ENCODE data around the gene ZNF592. TPM values are rescaled to one million over a fixed set of nuclear protein-coding genes. Genes with fewer than 3 reads are reported as not detected.

ZNF592 gene
- total and polyA plus RNA-seq, 9 of the 15 experiments (the other 6 are each of a cell fraction or from before 2014, with no cell fraction given): 0.88 to 23.8 (median 7.4) TPM

DNA sequence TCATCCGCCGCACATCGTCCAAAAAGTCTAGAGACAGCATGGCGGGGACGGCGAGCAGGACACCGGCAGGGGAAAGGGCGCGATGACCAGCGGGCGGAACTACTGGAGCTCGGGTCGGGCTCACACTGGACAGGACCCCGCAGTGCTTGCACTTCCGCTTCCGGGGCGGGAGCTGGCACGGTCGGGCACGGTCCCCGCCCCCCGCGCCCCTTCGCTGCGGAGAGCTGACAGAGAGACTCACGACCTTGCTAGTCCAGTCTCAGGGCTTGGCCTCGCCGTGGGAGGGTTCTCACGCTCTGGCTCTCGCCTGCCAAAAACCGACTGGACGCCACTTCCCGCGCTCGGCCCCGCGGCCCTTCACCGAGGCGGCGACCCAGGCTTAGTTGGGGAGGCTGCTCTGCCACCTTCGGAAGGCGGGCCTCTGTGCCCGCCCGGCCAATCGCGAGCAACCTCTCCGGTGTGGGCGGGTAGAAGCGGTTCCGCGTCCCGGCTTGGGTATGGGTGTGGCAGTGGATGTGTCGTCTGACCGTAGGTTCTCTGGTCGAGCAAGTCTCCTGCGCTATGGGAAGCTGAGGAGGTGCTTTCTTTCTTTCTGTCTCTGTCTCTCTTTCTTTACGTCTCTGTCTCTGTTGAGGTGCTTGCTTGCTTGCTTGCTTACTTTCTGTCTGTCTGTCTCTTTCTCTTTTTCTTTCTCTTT, 32.2 kb upstream of the ZNF592 start, which contains the start of gene SEC11A (continued):
- TF ChIP-seq PHF8 (IDR thresholded peaks at IDR 0.05; ENCODE audit: borderline replicate concordance, low read length) (peak; percentile 91; the same call in 1 of the 2 replicates), PURB (CRISPR knock-in tag; IDR thresholded peaks at IDR 0.05; ENCODE audit: low read depth) (no peak), EHMT2 (IDR thresholded peaks at IDR 0.05) (no peak), SNRNP70 (optimal IDR thresholded peaks at IDR 0.05; ENCODE audit: low read depth, low read length) (no peak), POLR3A (IDR thresholded peaks at IDR 0.05; ENCODE audit: borderline replicate concordance, extremely low read depth, insufficient read depth, insufficient read length) (no peak), U2AF2 (optimal IDR thresholded peaks at IDR 0.05; ENCODE audit: low read depth, low read length) (no peak), ESRRB (CRISPR knock-in tag; IDR thresholded peaks at IDR 0.05; ENCODE audit: borderline replicate concordance) (no peak), KAT7 (CRISPR knock-in tag; IDR thresholded peaks at IDR 0.05; ENCODE audit: borderline replicate concordance) (no peak; the same call in 1 of the 2 replicates), HCFC1 (IDR thresholded peaks at IDR 0.05; ENCODE audit: low read depth, low read length) (peak; percentile 85), RBM14 (IDR thresholded peaks at IDR 0.05; ENCODE audit: borderline replicate concordance, insufficient read depth, low read depth, low read length) (no peak)
- TF ChIP-seq, protein P1, sequence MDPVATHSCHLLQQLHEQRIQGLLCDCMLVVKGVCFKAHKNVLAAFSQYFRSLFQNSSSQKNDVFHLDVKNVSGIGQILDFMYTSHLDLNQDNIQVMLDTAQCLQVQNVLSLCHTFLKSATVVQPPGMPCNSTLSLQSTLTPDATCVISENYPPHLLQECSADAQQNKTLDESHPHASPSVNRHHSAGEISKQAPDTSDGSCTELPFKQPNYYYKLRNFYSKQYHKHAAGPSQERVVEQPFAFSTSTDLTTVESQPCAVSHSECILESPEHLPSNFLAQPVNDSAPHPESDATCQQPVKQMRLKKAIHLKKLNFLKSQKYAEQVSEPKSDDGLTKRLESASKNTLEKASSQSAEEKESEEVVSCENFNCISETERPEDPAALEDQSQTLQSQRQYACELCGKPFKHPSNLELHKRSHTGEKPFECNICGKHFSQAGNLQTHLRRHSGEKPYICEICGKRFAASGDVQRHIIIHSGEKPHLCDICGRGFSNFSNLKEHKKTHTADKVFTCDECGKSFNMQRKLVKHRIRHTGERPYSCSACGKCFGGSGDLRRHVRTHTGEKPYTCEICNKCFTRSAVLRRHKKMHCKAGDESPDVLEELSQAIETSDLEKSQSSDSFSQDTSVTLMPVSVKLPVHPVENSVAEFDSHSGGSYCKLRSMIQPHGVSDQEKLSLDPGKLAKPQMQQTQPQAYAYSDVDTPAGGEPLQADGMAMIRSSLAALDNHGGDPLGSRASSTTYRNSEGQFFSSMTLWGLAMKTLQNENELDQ (CRISPR knock-in tag; IDR thresholded peaks at IDR 0.05; ENCODE audit: borderline replicate concordance): 0 out of 2 replicates have a peak, but pooled peaks have one; percentile 69
- TF ChIP-seq, protein P2, sequence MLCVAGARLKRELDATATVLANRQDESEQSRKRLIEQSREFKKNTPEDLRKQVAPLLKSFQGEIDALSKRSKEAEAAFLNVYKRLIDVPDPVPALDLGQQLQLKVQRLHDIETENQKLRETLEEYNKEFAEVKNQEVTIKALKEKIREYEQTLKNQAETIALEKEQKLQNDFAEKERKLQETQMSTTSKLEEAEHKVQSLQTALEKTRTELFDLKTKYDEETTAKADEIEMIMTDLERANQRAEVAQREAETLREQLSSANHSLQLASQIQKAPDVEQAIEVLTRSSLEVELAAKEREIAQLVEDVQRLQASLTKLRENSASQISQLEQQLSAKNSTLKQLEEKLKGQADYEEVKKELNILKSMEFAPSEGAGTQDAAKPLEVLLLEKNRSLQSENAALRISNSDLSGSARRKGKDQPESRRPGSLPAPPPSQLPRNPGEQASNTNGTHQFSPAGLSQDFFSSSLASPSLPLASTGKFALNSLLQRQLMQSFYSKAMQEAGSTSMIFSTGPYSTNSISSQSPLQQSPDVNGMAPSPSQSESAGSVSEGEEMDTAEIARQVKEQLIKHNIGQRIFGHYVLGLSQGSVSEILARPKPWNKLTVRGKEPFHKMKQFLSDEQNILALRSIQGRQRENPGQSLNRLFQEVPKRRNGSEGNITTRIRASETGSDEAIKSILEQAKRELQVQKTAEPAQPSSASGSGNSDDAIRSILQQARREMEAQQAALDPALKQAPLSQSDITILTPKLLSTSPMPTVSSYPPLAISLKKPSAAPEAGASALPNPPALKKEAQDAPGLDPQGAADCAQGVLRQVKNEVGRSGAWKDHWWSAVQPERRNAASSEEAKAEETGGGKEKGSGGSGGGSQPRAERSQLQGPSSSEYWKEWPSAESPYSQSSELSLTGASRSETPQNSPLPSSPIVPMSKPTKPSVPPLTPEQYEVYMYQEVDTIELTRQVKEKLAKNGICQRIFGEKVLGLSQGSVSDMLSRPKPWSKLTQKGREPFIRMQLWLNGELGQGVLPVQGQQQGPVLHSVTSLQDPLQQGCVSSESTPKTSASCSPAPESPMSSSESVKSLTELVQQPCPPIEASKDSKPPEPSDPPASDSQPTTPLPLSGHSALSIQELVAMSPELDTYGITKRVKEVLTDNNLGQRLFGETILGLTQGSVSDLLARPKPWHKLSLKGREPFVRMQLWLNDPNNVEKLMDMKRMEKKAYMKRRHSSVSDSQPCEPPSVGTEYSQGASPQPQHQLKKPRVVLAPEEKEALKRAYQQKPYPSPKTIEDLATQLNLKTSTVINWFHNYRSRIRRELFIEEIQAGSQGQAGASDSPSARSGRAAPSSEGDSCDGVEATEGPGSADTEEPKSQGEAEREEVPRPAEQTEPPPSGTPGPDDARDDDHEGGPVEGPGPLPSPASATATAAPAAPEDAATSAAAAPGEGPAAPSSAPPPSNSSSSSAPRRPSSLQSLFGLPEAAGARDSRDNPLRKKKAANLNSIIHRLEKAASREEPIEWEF (CRISPR knock-in tag; IDR thresholded peaks at IDR 0.05): no peak

Data from K562 (cell line).